ENCODE results near the gene JARID2.

JARID2 gene

GRCh38 chr6:15520626-15521203 lies 274.8 kb downstream of the JARID2 start:
- no peak for TF ChIP-seq CTCF (IDR thresholded peaks at IDR 0.05; ENCODE audit: low read depth, low read length)
- H3K4me3 ChIP-seq (ENCODE audit: low read depth, low read length): no peak overlapping the region

GRCh38 chr6:15521582-15521981 lies 275.7 kb downstream of the JARID2 start:
- TF ChIP-seq CTCF (IDR thresholded peaks at IDR 0.05; ENCODE audit: low read depth, low read length): no peak
- H3K4me3 ChIP-seq (ENCODE audit: low read depth, low read length): no peak overlapping the region

GRCh38 chr6:15522026-15522425 lies 276.2 kb downstream of the JARID2 start:
- TF ChIP-seq CTCF (IDR thresholded peaks at IDR 0.05; ENCODE audit: low read depth, low read length): no peak
- no peak overlapping the region for H3K4me3 ChIP-seq (ENCODE audit: low read depth, low read length)

- H3K4me3 ChIP-seq (ENCODE audit: low read depth, low read length): no peak overlapping the region
- no peak for TF ChIP-seq CTCF (IDR thresholded peaks at IDR 0.05; ENCODE audit: low read depth, low read length)
Measured at GRCh38 chr6:15522427-15522826, 276.6 kb downstream of the JARID2 start.

- no peak overlapping the region for H3K4me3 ChIP-seq (ENCODE audit: low read depth, low read length)
- TF ChIP-seq CTCF (IDR thresholded peaks at IDR 0.05; ENCODE audit: low read depth, low read length): no peak
Measured at GRCh38 chr6:15522856-15523529, 277.1 kb downstream of the JARID2 start.

GRCh38 chr6:15523679-15524630 lies 278.1 kb downstream of the JARID2 start:
- TF ChIP-seq CTCF (IDR thresholded peaks at IDR 0.05; ENCODE audit: low read depth, low read length): no peak

More at GRCh38 chr6:15523679-15524630, 278.1 kb downstream of the JARID2 start:
- H3K4me3 ChIP-seq (ENCODE audit: low read depth, low read length): no peak overlapping the region
